ENCODE measurements around the gene ZHX3. TPM values are rescaled to one million over a fixed set of nuclear protein-coding genes. Genes with fewer than 3 reads are reported as not detected.

ZHX3 gene
- total and polyA plus RNA-seq, 2 of the 13 experiments (the other 11 are each of a cell fraction or from before 2014, with no cell fraction given): 8.4 to 11.7 TPM

DNA sequence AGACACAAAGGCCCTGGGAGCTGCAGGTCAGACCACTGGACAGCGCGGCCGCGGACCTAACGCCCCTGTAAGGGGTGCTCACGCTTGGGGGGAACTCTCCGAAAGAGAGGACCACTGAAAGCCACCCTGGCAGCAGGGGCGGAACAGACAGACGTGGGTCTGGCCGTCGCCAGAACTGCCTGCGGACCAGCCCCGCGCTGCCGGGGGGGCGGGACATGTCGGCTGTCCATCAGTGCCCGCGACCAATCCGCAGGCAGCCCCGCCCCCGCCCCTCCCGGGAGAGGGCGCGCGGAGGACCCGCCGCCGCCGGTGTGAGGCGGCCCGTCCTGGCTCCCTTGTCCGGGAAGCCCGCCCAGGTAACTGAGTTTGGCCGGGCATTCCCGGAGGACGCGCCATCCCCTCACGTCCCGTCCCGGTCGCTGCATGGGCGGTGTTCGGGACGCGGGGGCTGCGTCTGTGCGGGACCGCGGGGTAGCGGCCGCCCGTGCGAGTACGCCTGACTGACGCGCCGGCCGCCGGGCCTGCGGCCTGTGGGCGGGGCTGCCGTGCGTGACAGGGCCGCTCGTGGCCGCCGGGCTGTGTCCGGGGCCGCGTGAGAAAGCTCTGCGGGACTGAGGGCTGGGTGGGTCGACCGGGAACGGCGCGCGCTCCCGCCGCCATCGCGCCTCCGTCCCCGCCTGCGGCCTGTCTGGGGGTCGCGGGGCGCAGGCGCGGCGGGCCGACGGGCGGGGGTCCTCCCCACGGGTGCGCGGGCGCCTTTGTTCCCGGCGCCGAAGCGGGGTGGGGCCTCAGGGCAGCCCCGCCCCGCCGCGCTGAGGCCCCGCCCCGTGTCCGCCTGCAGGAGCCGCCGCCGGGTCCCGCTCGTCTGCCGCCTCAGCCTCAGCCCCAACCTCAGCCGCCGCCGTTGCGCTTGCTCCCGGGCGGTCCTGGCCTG is 180.6 kb downstream of the ZHX3 start, which contains the start of gene PLCG1:
Gene PLCG1 (plus strand): TSS at position 864 of the 934 bp plus-strand sequence. CDS start 99 bp downstream, outside the sequence.
- Histone ChIP-seq H3K79me2 (ENCODE audit: insufficient read depth, low read length) (peaks cover 45% of the 10 kb centered on the region), H3K27me3 (ENCODE audit: control insufficient read depth in 1 of 2, insufficient read depth in 2 of 2, low read length in 2 of 2) (no peaks in the 10 kb centered on the region), H2AFZ (ENCODE audit: low read length) (no peak within 1 kb of the TSS), H3K27ac (ENCODE audit: extremely low read length, insufficient read depth, low read length) (peak within 1 kb of the TSS; percentile 88), H4K20me1 (ENCODE audit: insufficient read depth, low read length) (peaks cover under 1% of the 10 kb centered on the region), H3K36me3 (replicated peaks in 1 of 2; ENCODE audit: control insufficient read depth in 1 of 2, insufficient read depth in 2 of 2, low read length in 2 of 2) (no peaks in the 10 kb centered on the region; a peak in 1 of 5 replicates), H3K4me2 (ENCODE audit: low read depth, low read length) (peak within 1 kb of the TSS; percentile 97), H3K4me1 (ENCODE audit: insufficient read depth, low read length) (peaks cover 80% of the 10 kb centered on the region), H3K4me3 (replicated peaks in 1 of 3; ENCODE audit: insufficient read depth in 1 of 3, low read depth in 2 of 3, low read length in 3 of 3) (peak within 1 kb of the TSS; percentile 81 to 91 (median 85)), H3K9me3 (ENCODE audit: low read length) (no peaks in the 10 kb centered on the region), H3K9ac (ENCODE audit: insufficient read depth, low read depth, low read length) (peak within 1 kb of the TSS; percentile 96)
- intact Hi-C loops (cut with micrococcal nuclease; ENCODE audit: unreplicated experiment) (loop anchor here (2.0 kb wide), 1 partner anchor 36 kb away; no protein-coding TSS in a partner anchor), in situ Hi-C loops (cut with HindIII; ENCODE audit: extremely low pct_ligation_motif_present, low pct_unique_long_range_greater_than_20kb) (loop anchor here (10.0 kb wide), 1 partner anchor 198 kb away; no protein-coding TSS in a partner anchor)
- FAIRE-seq (no peak), ATAC-seq (peak; percentile 73), DNase-seq (ENCODE audit: low spot score) (peak; percentile 84)
- ChIA-PET CTCF (ENCODE audit: low intra/inter-chr PET ratio, low total read pairs) (interaction anchor here (2.1 kb wide), 1 partner anchor 95 kb away, joined by 8 read pairs; no protein-coding TSS in a partner anchor), POLR2A (interaction anchor here (0.8 to 2.3 kb wide), 4 partner anchors 9 to 203 kb away, joined by 3 to 18 read pairs (median 8); partner anchors contain the start of gene LPIN3)
- 1% methylated on average over 28 of the region's 121 CpGs for whole genome bisulfite sequencing (ENCODE audit: low lambda C conversion rate)
- BruUV-seq (replicated peaks): no TSS peak
- TF ChIP-seq MXD4 (CRISPR knock-in tag; IDR thresholded peaks at IDR 0.05) (peak; percentile 93), TBP (CRISPR knock-in tag; IDR thresholded peaks at IDR 0.05) (peak; percentile 90; the same call in 1 of the 2 replicates), SAFB2 (CRISPR knock-in tag; IDR thresholded peaks at IDR 0.05; ENCODE audit: borderline replicate concordance, low read depth) (no peak; the same call in none of the 2 replicates), ZNF589 (CRISPR knock-in tag; conservative IDR thresholded peaks at IDR 0.05) (no peak; the same call in 1 of the 2 replicates), SIN3B (IDR thresholded peaks at IDR 0.05; ENCODE audit: low read length) (no peak), ZNF552 (CRISPR knock-in tag; IDR thresholded peaks at IDR 0.05; ENCODE audit: borderline replicate concordance) (peak; percentile 94), CHCHD3 (CRISPR knock-in tag; IDR thresholded peaks at IDR 0.05) (no peak; the same call in 1 of the 2 replicates), ZMAT3 (CRISPR knock-in tag; conservative IDR thresholded peaks at IDR 0.05) (peak; percentile 90), ZMYM3 (CRISPR knock-in tag; IDR thresholded peaks at IDR 0.05) (no peak), HBP1 (CRISPR knock-in tag; IDR thresholded peaks at IDR 0.05; ENCODE audit: low read depth) (no peak), ZNF781 (CRISPR knock-in tag; IDR thresholded peaks at IDR 0.05; ENCODE audit: borderline replicate concordance, not compliant biosample characterization) (peak; percentile 71), ATF2 (CRISPR knock-in tag; IDR thresholded peaks at IDR 0.05) (no peak; the same call in 1 of the 2 replicates), ZNF17 (CRISPR knock-in tag; IDR thresholded peaks at IDR 0.05) (no peak), ZNF780A (CRISPR knock-in tag; IDR thresholded peaks at IDR 0.05) (no peak), IKZF5 (CRISPR knock-in tag; IDR thresholded peaks at IDR 0.05) (peak; percentile 41; the same call in 1 of the 2 replicates), ZNF761 (CRISPR knock-in tag; conservative IDR thresholded peaks at IDR 0.05) (peak; percentile 43; the same call in 1 of the 2 replicates), PRPF4 (IDR thresholded peaks at IDR 0.05; ENCODE audit: low read depth, low read length, poor library complexity, severe bottlenecking) (no peak), HOXA7 (CRISPR knock-in tag; IDR thresholded peaks at IDR 0.05) (no peak)
- TF ChIP-seq, protein P1, sequence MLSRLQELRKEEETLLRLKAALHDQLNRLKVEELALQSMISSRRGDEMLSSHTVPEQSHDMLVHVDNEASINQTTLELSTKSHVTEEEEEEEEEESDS (CRISPR knock-in tag; IDR thresholded peaks at IDR 0.05; ENCODE audit: borderline replicate concordance): peak; percentile 68; the same call in 1 of the 2 replicates
